ENCODE results near the gene ADGRD2. TPM values are rescaled to one million over a fixed set of nuclear protein-coding genes. Genes with fewer than 3 reads are reported as not detected.

The ADGRD2 gene
- total RNA-seq, 1 experiment from 2014 or later: not detected

- no peak overlapping the region for H3K27ac ChIP-seq (ENCODE audit: low read depth, low read length)
- BruUV-seq (replicated peaks): no TSS peak
- POLR2A ChIA-PET: no interaction called here
These were observed 75.9 kb downstream of the ADGRD2 start for GRCh38 chr9:124526174-124526573.

DNA sequence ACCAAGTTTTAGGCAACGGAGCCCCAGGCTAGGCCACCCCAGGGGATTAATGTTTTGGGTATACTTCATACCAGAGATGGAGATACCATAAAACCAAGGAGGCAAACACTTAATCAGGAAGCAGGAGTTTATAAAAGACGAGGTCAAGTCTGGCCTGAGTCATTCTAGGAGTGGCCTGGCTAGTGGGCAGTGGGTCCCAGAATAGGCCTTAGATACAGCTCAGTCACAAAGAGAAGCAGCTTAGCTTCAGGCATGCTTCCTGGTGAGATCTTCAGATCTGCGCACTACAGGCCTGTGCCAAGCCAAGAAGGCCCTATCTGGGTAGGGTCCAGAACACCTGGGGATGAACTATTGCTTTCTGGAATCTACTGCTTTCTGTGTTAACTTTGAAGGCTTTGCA is 77.5 kb downstream of the ADGRD2 start:
- no TSS peak for BruUV-seq (replicated peaks)
- no peaks in the 10 kb centered on the region for H3K27me3 ChIP-seq (ENCODE audit: insufficient read depth, low read length)
- H3K9me2 ChIP-seq (ENCODE audit: insufficient read depth): no peaks in the 10 kb centered on the region
- no peak overlapping the region for H3K4me3 ChIP-seq (replicated peaks in 1 of 2; ENCODE audit: low read depth in 1 of 2, low read length in 2 of 2)
- H3K27ac ChIP-seq (ENCODE audit: low read depth, low read length): 0 out of 2 replicates have a peak overlapping the region, but pooled peaks have one; percentile 15
- H3K4me2 ChIP-seq (ENCODE audit: low read length): peak overlapping the region; percentile 12
- ATAC-seq (peak; percentile 76), DNase-seq (ENCODE audit: low read depth, low spot score) (no peak)
- H3K9me3 ChIP-seq (ENCODE audit: control insufficient read depth in 1 of 2, insufficient read depth in 1 of 2, low read depth in 1 of 2, low read length in 2 of 2): no peaks in the 10 kb centered on the region
- ChIA-PET RAD21 (ENCODE audit: low non-redundant PET in 1 of 2, low total read pairs in 2 of 2, uncharacterized antibody in 2 of 2, unreplicated experiment in 2 of 2) (no interaction called here), CTCF (interaction anchor here (0.9 to 3.0 kb wide), 2 partner anchors 9 to 12 kb away, joined by 4 to 16 read pairs; no protein-coding TSS in a partner anchor), POLR2A (no interaction called here)
- no peaks in the 10 kb centered on the region for H4K20me1 ChIP-seq (ENCODE audit: insufficient read depth)
- H3K36me3 ChIP-seq (ENCODE audit: control insufficient read depth in 1 of 2, insufficient read depth in 2 of 2, low read length in 2 of 2): peaks cover 0 to 5% of the 10 kb centered on the region in 2 experiments; a peak in 1 of 4 replicates
- H2AFZ ChIP-seq (ENCODE audit: low read depth, low read length, poor library complexity, severe bottlenecking): no peak overlapping the region
- H3K79me2 ChIP-seq (ENCODE audit: insufficient read depth, low read length): no peaks in the 10 kb centered on the region
- intact Hi-C loops (cut with micrococcal nuclease): no loop called here
- no peak overlapping the region for H3K9ac ChIP-seq (ENCODE audit: low read length)
- H3K4me1 ChIP-seq (ENCODE audit: control insufficient read depth in 1 of 2, insufficient read depth in 2 of 2, low read length in 2 of 2): peaks cover 3 to 20% of the 10 kb centered on the region in 2 experiments; a peak in 2 of 4 replicates
- TF ChIP-seq EZH2 (IDR thresholded peaks at IDR 0.05): no peak
- TF ChIP-seq RAD21 (IDR thresholded peaks at IDR 0.05; ENCODE audit: low read depth): no peak
- no peak for TF ChIP-seq CBX3 (IDR thresholded peaks at IDR 0.05; ENCODE audit: low read depth)
- TF ChIP-seq, protein P1, sequence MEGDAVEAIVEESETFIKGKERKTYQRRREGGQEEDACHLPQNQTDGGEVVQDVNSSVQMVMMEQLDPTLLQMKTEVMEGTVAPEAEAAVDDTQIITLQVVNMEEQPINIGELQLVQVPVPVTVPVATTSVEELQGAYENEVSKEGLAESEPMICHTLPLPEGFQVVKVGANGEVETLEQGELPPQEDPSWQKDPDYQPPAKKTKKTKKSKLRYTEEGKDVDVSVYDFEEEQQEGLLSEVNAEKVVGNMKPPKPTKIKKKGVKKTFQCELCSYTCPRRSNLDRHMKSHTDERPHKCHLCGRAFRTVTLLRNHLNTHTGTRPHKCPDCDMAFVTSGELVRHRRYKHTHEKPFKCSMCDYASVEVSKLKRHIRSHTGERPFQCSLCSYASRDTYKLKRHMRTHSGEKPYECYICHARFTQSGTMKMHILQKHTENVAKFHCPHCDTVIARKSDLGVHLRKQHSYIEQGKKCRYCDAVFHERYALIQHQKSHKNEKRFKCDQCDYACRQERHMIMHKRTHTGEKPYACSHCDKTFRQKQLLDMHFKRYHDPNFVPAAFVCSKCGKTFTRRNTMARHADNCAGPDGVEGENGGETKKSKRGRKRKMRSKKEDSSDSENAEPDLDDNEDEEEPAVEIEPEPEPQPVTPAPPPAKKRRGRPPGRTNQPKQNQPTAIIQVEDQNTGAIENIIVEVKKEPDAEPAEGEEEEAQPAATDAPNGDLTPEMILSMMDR (IDR thresholded peaks at IDR 0.05 in 2 of 3, conservative IDR thresholded peaks at IDR 0.05 in 1 of 3; ENCODE audit: borderline replicate concordance in 1 of 3, insufficient read depth in 1 of 3, low read depth in 2 of 3, low read length in 2 of 3): no peak
- no peak for TF ChIP-seq YY1 (IDR thresholded peaks at IDR 0.05; ENCODE audit: extremely low read depth, insufficient replicate concordance, low read depth, low read length)
- no peak for TF ChIP-seq MAX (IDR thresholded peaks at IDR 0.05)
- no peak for TF ChIP-seq EGR1 (IDR thresholded peaks at IDR 0.05; ENCODE audit: low read depth)
- no peak for TF ChIP-seq POLR2A (IDR thresholded peaks at IDR 0.05; ENCODE audit: borderline replicate concordance, extremely low read depth, insufficient read depth, insufficient read length)
- no peak for TF ChIP-seq SP1 (IDR thresholded peaks at IDR 0.05; ENCODE audit: low read depth)
- TF ChIP-seq FOSL1 (IDR thresholded peaks at IDR 0.05; ENCODE audit: low read depth): no peak
- no peak for TF ChIP-seq ZBTB33 (IDR thresholded peaks at IDR 0.05; ENCODE audit: extremely low read depth, insufficient replicate concordance, low read length)

More at GRCh38 chr9:124526174-124526573, 75.9 kb downstream of the ADGRD2 start:
- CTCF ChIA-PET: no interaction called here
- DNase-seq (ENCODE audit: low read depth, low spot score) (no peak), ATAC-seq (no peak)
- no peak overlapping the region for H2AFZ ChIP-seq (ENCODE audit: low read depth, low read length, poor library complexity, severe bottlenecking)
- no peaks in the 10 kb centered on the region for H3K27me3 ChIP-seq (ENCODE audit: insufficient read depth, low read length)
- H3K4me3 ChIP-seq (replicated peaks in 1 of 2; ENCODE audit: low read depth in 1 of 2, low read length in 2 of 2): no peak overlapping the region
- no peak overlapping the region for H3K9ac ChIP-seq (ENCODE audit: low read length)
- H3K4me2 ChIP-seq (ENCODE audit: low read length): no peak overlapping the region
- TF ChIP-seq, protein P1 (IDR thresholded peaks at IDR 0.05 in 2 of 3, conservative IDR thresholded peaks at IDR 0.05 in 1 of 3; ENCODE audit: borderline replicate concordance in 1 of 3, insufficient read depth in 1 of 3, low read depth in 2 of 3, low read length in 2 of 3): no peak
- TF ChIP-seq YY1 (IDR thresholded peaks at IDR 0.05; ENCODE audit: extremely low read depth, insufficient replicate concordance, low read depth, low read length): no peak
- H4K20me1 ChIP-seq (ENCODE audit: insufficient read depth): no peaks in the 10 kb centered on the region
- no peaks in the 10 kb centered on the region for H3K9me3 ChIP-seq (ENCODE audit: control insufficient read depth in 1 of 2, insufficient read depth in 1 of 2, low read depth in 1 of 2, low read length in 2 of 2)
- peaks cover 3 to 26% of the 10 kb centered on the region in 2 experiments; a peak in 2 of 4 replicates for H3K4me1 ChIP-seq (ENCODE audit: control insufficient read depth in 1 of 2, insufficient read depth in 2 of 2, low read length in 2 of 2)
- H3K9me2 ChIP-seq (ENCODE audit: insufficient read depth): no peaks in the 10 kb centered on the region
- intact Hi-C loops (cut with micrococcal nuclease): no loop called here
- H3K36me3 ChIP-seq (ENCODE audit: control insufficient read depth in 1 of 2, insufficient read depth in 2 of 2, low read length in 2 of 2): peaks cover 0 to 5% of the 10 kb centered on the region in 2 experiments; a peak in 1 of 4 replicates
- RAD21 ChIA-PET (ENCODE audit: low non-redundant PET in 1 of 2, low total read pairs in 2 of 2, uncharacterized antibody in 2 of 2, unreplicated experiment in 2 of 2): no interaction called here
- H3K79me2 ChIP-seq (ENCODE audit: insufficient read depth, low read length): no peaks in the 10 kb centered on the region

All from HCT116 (cell line).